ENCODE measurements around the gene BRF1.

DNA sequence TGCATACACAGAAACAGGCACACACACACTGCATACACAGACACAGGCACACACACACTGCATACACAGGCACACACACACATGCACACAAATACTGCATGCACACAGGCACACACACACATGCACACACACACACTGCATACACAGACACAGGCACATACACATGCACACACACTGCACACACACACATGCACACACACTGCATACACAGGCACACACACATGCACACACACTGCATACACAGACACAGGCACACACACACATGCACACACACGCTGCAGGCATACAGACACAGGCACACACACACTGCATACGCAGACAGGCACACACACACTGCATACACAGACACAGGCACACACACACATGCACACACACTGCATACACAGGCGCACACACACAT lies 85.2 kb downstream of the BRF1 start:
- TF ChIP-seq EZH2phosphoT487 (IDR thresholded peaks at IDR 0.05; ENCODE audit: borderline replicate concordance, low read length) = no peak
- TF ChIP-seq, protein P1, sequence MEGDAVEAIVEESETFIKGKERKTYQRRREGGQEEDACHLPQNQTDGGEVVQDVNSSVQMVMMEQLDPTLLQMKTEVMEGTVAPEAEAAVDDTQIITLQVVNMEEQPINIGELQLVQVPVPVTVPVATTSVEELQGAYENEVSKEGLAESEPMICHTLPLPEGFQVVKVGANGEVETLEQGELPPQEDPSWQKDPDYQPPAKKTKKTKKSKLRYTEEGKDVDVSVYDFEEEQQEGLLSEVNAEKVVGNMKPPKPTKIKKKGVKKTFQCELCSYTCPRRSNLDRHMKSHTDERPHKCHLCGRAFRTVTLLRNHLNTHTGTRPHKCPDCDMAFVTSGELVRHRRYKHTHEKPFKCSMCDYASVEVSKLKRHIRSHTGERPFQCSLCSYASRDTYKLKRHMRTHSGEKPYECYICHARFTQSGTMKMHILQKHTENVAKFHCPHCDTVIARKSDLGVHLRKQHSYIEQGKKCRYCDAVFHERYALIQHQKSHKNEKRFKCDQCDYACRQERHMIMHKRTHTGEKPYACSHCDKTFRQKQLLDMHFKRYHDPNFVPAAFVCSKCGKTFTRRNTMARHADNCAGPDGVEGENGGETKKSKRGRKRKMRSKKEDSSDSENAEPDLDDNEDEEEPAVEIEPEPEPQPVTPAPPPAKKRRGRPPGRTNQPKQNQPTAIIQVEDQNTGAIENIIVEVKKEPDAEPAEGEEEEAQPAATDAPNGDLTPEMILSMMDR (IDR thresholded peaks at IDR 0.05; ENCODE audit: low read depth, low read length, poor library complexity, severe bottlenecking) = no peak

Data from DOHH2 (cell line).